Stomach (tissue), 9 donors: Measurements from ENCODE around the gene ACOT13. TPM values are rescaled to one million over a fixed set of nuclear protein-coding genes. Genes with fewer than 3 reads are reported as not detected.

Source experiments
- DNase-seq, 2 donors: peaks; one replicate each; pipeline versions ENCODE4 v3.0.0 to v3.0.0-alpha.2; 2013 to 2019
- H3K27ac ChIP-seq, 5 donors: fragments of 200-600 bp in 4 of 5; sonication (generic) in 4 of 5; one replicate each; pipeline ENCODE4 v1.5.1; 2013 to 2019; ENCODE audit warnings: mild to moderate bottlenecking in 1 of 5, moderate library complexity in 1 of 5
- H3K27me3 ChIP-seq, 3 donors: fragments of 200-600 bp; sonication (generic); one replicate each; pipeline ENCODE4 v1.5.1; 2017 to 2019; ENCODE audit warnings: mixed run types in 1 of 3
- H3K36me3 ChIP-seq, 4 donors: fragments of 200-600 bp; sonication (generic); 1 replicate in 3 of 4; 2 replicates in 1 of 4; pipeline ENCODE4 v1.5.1; 2016 to 2019
- H3K4me1 ChIP-seq, 4 donors: fragments of 200-600 bp; sonication (generic); one replicate each; pipeline ENCODE4 v1.5.1; 2016 to 2019
- H3K4me3 ChIP-seq, 4 donors: fragments of 200-600 bp; sonication (generic) in 3 of 4; one replicate each; pipeline ENCODE4 v1.5.1; 2016 to 2019; ENCODE audit warnings: mild to moderate bottlenecking in 1 of 4
- H3K9me3 ChIP-seq, 4 donors: fragments of 200-600 bp; sonication (generic); one replicate each; pipeline ENCODE4 v1.5.1; 2016 to 2019
- CTCF ChIP-seq, 7 experiments: fragments of 450-650 bp in 4 of 7; fragments of 200-600 bp in 3 of 7; sonication (generic) in 3 of 7; IDR thresholded peaks; one replicate each; pipeline ENCODE4 v1.5.1; 2016 to 2019; ENCODE audit warnings: antibody characterized with exemption in 7 of 7, control low read depth in 2 of 7, mild to moderate bottlenecking in 1 of 7
- EP300 ChIP-seq: sonication (generic); formaldehyde crosslinking; IDR thresholded peaks from one replicate; pipeline ENCODE4 v1.6.1; 2017; ENCODE audit warnings: antibody characterized with exemption
- POLR2A ChIP-seq, 4 donors: fragments of 450-650 bp; IDR thresholded peaks; one replicate each; pipeline ENCODE4 v1.6.1; 2016; ENCODE audit warnings: antibody characterized with exemption in 4 of 4, control low read depth in 2 of 4, mild to moderate bottlenecking in 1 of 4, moderate library complexity in 1 of 4
- POLR2AphosphoS5 ChIP-seq, 3 donors: sonication (generic); formaldehyde crosslinking; IDR thresholded peaks; one replicate each; pipeline ENCODE4 v1.6.1; 2016; ENCODE audit warnings: antibody characterized with exemption in 3 of 3
- WGBS, 5 donors: extraction: QIAGEN DNeasy Blood & Tissue Kit in 3 of 5; methylation state at CpG; one replicate each; pipeline versions ENCODE4 v1.1.5 to v1.1.7; 2013 to 2018; 5-methylcytosine and 5-hydroxymethylcytosine counted together
- intact Hi-C: fragments of 100-400 bp; cut with DNase I; formaldehyde crosslinking; loops from one replicate; pipeline ENCODE4 v1.15.1; 2023; ENCODE audit warnings: low total_unique reads
- polyA plus RNA-seq, 3 donors: library from polyadenylated mRNA; stranded (reverse); fragments of 200-250 nt; gene quantifications; one replicate each; pipeline ENCODE4 v1.2.3, GENCODE V29; 2013
- total RNA-seq, 5 donors: library from RNA; depleted of rRNA; stranded (reverse); fragments of >200 nt; gene quantifications; one replicate each; pipeline versions ENCODE4 v1.1.0 to v1.2.3, GENCODE V29; 2014 to 2016
- donor health status: healthy with polysubstance abuse.
- donor health status: Bipolar disorder and iron deficiency.
- donor health status: healthy.

The ACOT13 gene
- total and polyA plus RNA-seq, 8 donors: 2.9 to 22.1 (median 9.2) TPM

GRCh38 chr6:24662236-24662635, 4.6 kb upstream of the ACOT13 start:
- WGBS, 5 donors: 76 to 94% (median 89%) methylated on average over 10 of the region's 10 CpGs
- intact Hi-C loops: no loop called here
- no peak for DNase-seq
- Histone ChIP-seq H3K4me1 (peaks cover 9 to 42% (median 26%) of the 10 kb centered on the region in 4 donors), H3K4me3 (no peak overlapping the region), H3K9me3 (no peaks in the 10 kb centered on the region), H3K36me3 (peaks cover 4 to 46% (median 38%) of the 10 kb centered on the region in 4 donors), H3K27me3 (no peaks in the 10 kb centered on the region), H3K27ac (no peak overlapping the region)
- no peak for TF ChIP-seq CTCF (IDR thresholded peaks at IDR 0.05)
- TF ChIP-seq EP300: no peak
- TF ChIP-seq POLR2AphosphoS5 (IDR thresholded peaks at IDR 0.05): no peak
- no peak for TF ChIP-seq POLR2A (IDR thresholded peaks at IDR 0.05)

- peaks cover 9 to 51% (median 35%) of the 10 kb centered on the region in 4 donors for H3K4me1 ChIP-seq
- WGBS, 5 donors: 93 to 100% (median 97%) methylated on average over 1 of the region's 1 CpG
- TF ChIP-seq CTCF (IDR thresholded peaks at IDR 0.05): no peak
- TF ChIP-seq EP300: no peak
- no peak for TF ChIP-seq POLR2AphosphoS5 (IDR thresholded peaks at IDR 0.05)
- TF ChIP-seq POLR2A (IDR thresholded peaks at IDR 0.05): no peak
- no peak overlapping the region for H3K4me3 ChIP-seq
- H3K27me3 ChIP-seq: no peaks in the 10 kb centered on the region
- H3K27ac ChIP-seq: no peak overlapping the region
- intact Hi-C loops: no loop called here
- H3K36me3 ChIP-seq: peaks cover 4 to 42% (median 33%) of the 10 kb centered on the region in 4 donors
- DNase-seq: no peak
- H3K9me3 ChIP-seq: no peaks in the 10 kb centered on the region
Observed at GRCh38 chr6:24663189-24663588, 3.7 kb upstream of the ACOT13 start.

- Histone ChIP-seq H3K36me3 (peaks cover 4 to 37% (median 30%) of the 10 kb centered on the region in 4 donors), H3K27ac (no peak overlapping the region), H3K27me3 (no peaks in the 10 kb centered on the region), H3K4me3 (peak overlapping the region in 2 of 4 donors; percentile 80 to 82), H3K4me1 (peaks cover 9 to 57% (median 40%) of the 10 kb centered on the region in 4 donors), H3K9me3 (no peaks in the 10 kb centered on the region)
- DNase-seq: no peak
- TF ChIP-seq POLR2A (IDR thresholded peaks at IDR 0.05): no peak
- TF ChIP-seq POLR2AphosphoS5 (IDR thresholded peaks at IDR 0.05): no peak
- no peak for TF ChIP-seq EP300
- intact Hi-C loops: no loop called here
- 75 to 88% (median 79%) methylated on average over 7 of the region's 7 CpGs for WGBS, 5 donors
Observed at GRCh38 chr6:24664046-24664987, 2.6 kb upstream of the ACOT13 start.

- peak; percentile 52 to 76 for DNase-seq
- TF ChIP-seq POLR2AphosphoS5 (IDR thresholded peaks at IDR 0.05) (no peak), CTCF (IDR thresholded peaks at IDR 0.05) (no peak)
- H3K4me3 ChIP-seq: peak overlapping the region; percentile 70 to 90 (median 81)
- peak overlapping the region; percentile 87 to 93 (median 93) for H3K27ac ChIP-seq
- no peaks in the 10 kb centered on the region for H3K27me3 ChIP-seq
- H3K36me3 ChIP-seq: peaks cover 4 to 33% (median 28%) of the 10 kb centered on the region in 4 donors
- intact Hi-C loops: no loop called here
- peaks cover 0 to 9% (median 0%) of the 10 kb centered on the region in 4 donors for H3K9me3 ChIP-seq
- WGBS, 5 donors: 0 to 1% (median 0%) methylated on average over 18 to 26 of the region's 26 CpGs
- H3K4me1 ChIP-seq: peaks cover 9 to 53% (median 40%) of the 10 kb centered on the region in 4 donors
Observed at GRCh38 chr6:24666097-24666640, 708 bp upstream of the ACOT13 start.
